ENCODE measurements around the gene TLL2. TPM values are rescaled to one million over a fixed set of nuclear protein-coding genes. Genes with fewer than 3 reads are reported as not detected.

TLL2 gene
- total and polyA plus RNA-seq, 12 donors: 0.10 to 0.40 (median 0.13) TPM; not detected in 6

- Histone ChIP-seq H3K4me1 (replicated peaks in 1 of 2) (no peaks in the 10 kb centered on the region), H3K27ac (no peak overlapping the region), H3K4me3 (no peak overlapping the region), H3K27me3 (no peaks in the 10 kb centered on the region), H3K36me3 (replicated peaks in 1 of 2) (no peaks in the 10 kb centered on the region), H3K9me3 (replicated peaks in 1 of 3) (no peaks in the 10 kb centered on the region)
- no peak for DNase-seq
- TF ChIP-seq, protein P1, sequence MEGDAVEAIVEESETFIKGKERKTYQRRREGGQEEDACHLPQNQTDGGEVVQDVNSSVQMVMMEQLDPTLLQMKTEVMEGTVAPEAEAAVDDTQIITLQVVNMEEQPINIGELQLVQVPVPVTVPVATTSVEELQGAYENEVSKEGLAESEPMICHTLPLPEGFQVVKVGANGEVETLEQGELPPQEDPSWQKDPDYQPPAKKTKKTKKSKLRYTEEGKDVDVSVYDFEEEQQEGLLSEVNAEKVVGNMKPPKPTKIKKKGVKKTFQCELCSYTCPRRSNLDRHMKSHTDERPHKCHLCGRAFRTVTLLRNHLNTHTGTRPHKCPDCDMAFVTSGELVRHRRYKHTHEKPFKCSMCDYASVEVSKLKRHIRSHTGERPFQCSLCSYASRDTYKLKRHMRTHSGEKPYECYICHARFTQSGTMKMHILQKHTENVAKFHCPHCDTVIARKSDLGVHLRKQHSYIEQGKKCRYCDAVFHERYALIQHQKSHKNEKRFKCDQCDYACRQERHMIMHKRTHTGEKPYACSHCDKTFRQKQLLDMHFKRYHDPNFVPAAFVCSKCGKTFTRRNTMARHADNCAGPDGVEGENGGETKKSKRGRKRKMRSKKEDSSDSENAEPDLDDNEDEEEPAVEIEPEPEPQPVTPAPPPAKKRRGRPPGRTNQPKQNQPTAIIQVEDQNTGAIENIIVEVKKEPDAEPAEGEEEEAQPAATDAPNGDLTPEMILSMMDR (IDR thresholded peaks at IDR 0.05): no peak
- no peak for TF ChIP-seq POLR2A (IDR thresholded peaks at IDR 0.05)
- intact Hi-C loops (cut with DNase I): loop anchor here in 1 of 2 donors (10.0 kb wide), 1 partner anchor 128 kb away; no protein-coding TSS in a partner anchor
- WGBS, 4 donors: 79 to 88% (median 84%) methylated on average over 7 of the region's 7 CpGs
Observed at GRCh38 chr10:96502561-96503282, 11.0 kb downstream of the TLL2 start.

- WGBS, 4 donors: 73 to 78% (median 75%) methylated on average over 4 of the region's 4 CpGs
- intact Hi-C loops (cut with DNase I): loop anchor here in 1 of 2 donors (10.0 kb wide), 1 partner anchor 127 kb away; no protein-coding TSS in a partner anchor
- Histone ChIP-seq H3K36me3 (replicated peaks in 1 of 2) (no peaks in the 10 kb centered on the region), H3K4me1 (replicated peaks in 1 of 2) (no peaks in the 10 kb centered on the region), H3K4me3 (no peak overlapping the region), H3K9me3 (replicated peaks in 1 of 3) (no peaks in the 10 kb centered on the region), H3K27me3 (no peaks in the 10 kb centered on the region), H3K27ac (no peak overlapping the region)
- DNase-seq: no peak
- TF ChIP-seq, protein P1 (IDR thresholded peaks at IDR 0.05): no peak
- no peak for TF ChIP-seq POLR2A (IDR thresholded peaks at IDR 0.05)
Observed at GRCh38 chr10:96501985-96502384, 11.7 kb downstream of the TLL2 start.

DNA sequence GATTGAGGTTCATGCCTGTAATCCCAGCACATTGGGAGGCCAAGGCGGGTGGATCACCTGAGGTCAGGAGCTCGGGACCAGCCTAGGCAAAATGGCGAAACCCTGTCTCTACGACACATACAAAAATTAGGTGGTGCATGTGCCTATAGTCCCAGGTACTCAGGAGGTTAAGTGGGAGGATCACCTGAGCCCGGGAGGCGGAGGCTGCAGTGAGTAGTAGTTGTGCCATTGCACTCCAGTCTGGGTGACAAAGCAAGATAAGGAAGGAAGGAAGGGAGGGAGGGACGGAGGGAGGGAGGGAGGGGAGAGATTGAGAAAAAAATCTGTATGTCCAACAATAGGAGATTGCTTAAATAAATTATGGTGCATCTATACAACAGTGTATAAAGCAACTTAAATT, 13.2 kb downstream of the TLL2 start:
- Histone ChIP-seq H3K27ac (no peak overlapping the region), H3K4me1 (replicated peaks in 1 of 2) (no peaks in the 10 kb centered on the region), H3K36me3 (replicated peaks in 1 of 2) (no peaks in the 10 kb centered on the region), H3K4me3 (no peak overlapping the region), H3K27me3 (no peaks in the 10 kb centered on the region), H3K9me3 (replicated peaks in 1 of 3) (no peaks in the 10 kb centered on the region)
- intact Hi-C loops (cut with DNase I): loop anchor here in 1 of 2 donors (10.0 kb wide), 1 partner anchor 126 kb away; no protein-coding TSS in a partner anchor
- WGBS, 4 donors: 70 to 76% (median 72%) methylated on average over 7 of the region's 7 CpGs
- TF ChIP-seq POLR2A (IDR thresholded peaks at IDR 0.05): no peak
- TF ChIP-seq, protein P1 (IDR thresholded peaks at IDR 0.05): no peak
- no peak for DNase-seq

DNA sequence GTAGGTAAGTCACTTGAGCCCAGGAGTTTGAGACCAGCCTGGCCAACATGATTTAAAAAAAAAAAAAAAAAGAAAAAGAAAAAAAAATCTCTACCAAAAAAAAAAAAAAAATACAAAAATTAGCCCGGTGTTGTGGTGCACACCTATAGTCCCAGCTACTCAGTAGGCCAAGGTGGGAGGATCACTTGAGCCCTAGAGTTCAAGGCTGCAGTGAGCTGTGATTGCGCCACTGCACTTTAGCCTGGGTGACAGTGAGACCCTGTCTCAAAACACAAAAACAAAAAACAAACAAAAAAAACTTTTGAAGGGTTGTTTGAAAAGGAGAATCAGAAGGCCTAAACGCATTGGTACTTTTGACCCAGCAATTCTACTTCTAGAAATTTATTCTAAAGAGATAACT, 13.7 kb downstream of the TLL2 start:
- H3K36me3 ChIP-seq (replicated peaks in 1 of 2): no peaks in the 10 kb centered on the region
- H3K4me3 ChIP-seq: no peak overlapping the region
- TF ChIP-seq POLR2A (IDR thresholded peaks at IDR 0.05): no peak
- TF ChIP-seq, protein P1 (IDR thresholded peaks at IDR 0.05): no peak
- DNase-seq: no peak
- no peak overlapping the region for H3K27ac ChIP-seq
- intact Hi-C loops (cut with DNase I): loop anchor here in 1 of 2 donors (10.0 kb wide), 1 partner anchor 125 kb away; no protein-coding TSS in a partner anchor
- no peaks in the 10 kb centered on the region for H3K27me3 ChIP-seq
- WGBS, 4 donors: 94 to 100% (median 97%) methylated on average over 3 of the region's 3 CpGs
- H3K4me1 ChIP-seq (replicated peaks in 1 of 2): no peaks in the 10 kb centered on the region
- H3K9me3 ChIP-seq (replicated peaks in 1 of 3): no peaks in the 10 kb centered on the region

Measured in adrenal gland (tissue), 12 donors.